ENCODE measurements around the gene PPRC1.

The PPRC1 gene

DNA sequence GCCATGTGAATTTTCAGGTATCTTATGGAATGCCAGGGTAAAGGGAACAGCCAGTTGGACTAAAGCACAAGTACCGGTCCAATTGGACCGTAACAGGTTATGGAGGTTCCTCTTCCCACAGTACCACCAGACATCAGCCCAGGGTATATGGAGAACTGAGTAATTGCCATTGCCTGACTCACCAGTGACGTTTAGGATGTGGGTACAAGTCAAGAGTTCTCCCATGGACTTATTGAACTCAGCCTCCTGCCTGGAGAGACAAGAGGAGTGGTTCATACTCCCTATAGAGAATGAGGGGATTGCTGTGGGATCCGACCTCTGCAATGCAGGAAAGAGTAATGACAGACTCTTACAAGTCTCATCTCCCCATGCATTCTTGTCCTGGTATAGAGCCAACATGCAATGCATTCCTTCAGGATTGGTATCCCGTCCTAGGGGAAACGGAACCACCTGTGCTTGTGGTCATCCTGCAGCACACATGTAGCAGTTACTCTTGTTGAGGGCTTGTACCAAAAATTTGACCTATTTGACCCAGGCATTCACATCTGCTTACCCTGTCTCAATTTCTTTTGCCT lies 62.5 kb downstream of the PPRC1 start:
- no peak for DNase-seq (ENCODE audit: low read depth)
- TF ChIP-seq, protein P1, sequence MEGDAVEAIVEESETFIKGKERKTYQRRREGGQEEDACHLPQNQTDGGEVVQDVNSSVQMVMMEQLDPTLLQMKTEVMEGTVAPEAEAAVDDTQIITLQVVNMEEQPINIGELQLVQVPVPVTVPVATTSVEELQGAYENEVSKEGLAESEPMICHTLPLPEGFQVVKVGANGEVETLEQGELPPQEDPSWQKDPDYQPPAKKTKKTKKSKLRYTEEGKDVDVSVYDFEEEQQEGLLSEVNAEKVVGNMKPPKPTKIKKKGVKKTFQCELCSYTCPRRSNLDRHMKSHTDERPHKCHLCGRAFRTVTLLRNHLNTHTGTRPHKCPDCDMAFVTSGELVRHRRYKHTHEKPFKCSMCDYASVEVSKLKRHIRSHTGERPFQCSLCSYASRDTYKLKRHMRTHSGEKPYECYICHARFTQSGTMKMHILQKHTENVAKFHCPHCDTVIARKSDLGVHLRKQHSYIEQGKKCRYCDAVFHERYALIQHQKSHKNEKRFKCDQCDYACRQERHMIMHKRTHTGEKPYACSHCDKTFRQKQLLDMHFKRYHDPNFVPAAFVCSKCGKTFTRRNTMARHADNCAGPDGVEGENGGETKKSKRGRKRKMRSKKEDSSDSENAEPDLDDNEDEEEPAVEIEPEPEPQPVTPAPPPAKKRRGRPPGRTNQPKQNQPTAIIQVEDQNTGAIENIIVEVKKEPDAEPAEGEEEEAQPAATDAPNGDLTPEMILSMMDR (conservative IDR thresholded peaks at IDR 0.05; ENCODE audit: low read depth, low read length) = no peak
- no peak overlapping the region for H3K4me3 ChIP-seq (ENCODE audit: low read depth, low read length)

- no peak for DNase-seq (ENCODE audit: low read depth)
- TF ChIP-seq, protein P1 (conservative IDR thresholded peaks at IDR 0.05; ENCODE audit: low read depth, low read length) = no peak
Observed at GRCh38 chr10:102196893-102197292, 64.1 kb downstream of the PPRC1 start.

DNA sequence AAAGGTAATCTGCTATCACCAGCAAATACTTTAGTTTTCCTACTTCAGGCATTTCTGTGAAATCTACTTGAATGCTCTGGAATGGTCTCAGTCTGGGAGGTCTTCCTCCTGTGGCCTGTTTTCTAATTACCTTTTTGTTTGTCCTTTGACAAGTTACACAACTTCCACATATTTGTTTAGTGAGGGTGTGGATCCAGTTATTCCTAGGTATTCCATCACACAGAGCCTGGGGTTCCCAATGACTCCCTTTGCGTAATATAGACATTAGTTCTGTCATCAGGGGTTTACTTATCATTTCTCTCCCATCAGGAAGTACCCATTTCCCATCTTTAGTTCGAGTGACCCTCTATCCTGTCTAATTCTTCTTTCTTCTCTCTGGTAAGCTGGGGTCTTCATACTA lies 65.2 kb downstream of the PPRC1 start:
- TF ChIP-seq, protein P1 (conservative IDR thresholded peaks at IDR 0.05; ENCODE audit: low read depth, low read length) = no peak
- no peak overlapping the region for H3K4me3 ChIP-seq (ENCODE audit: low read depth, low read length)
- no peak for DNase-seq (ENCODE audit: low read depth)

More at GRCh38 chr10:102196893-102197292, 64.1 kb downstream of the PPRC1 start:
- H3K4me3 ChIP-seq (ENCODE audit: low read depth, low read length) = no peak overlapping the region

Data from choroid plexus epithelial cell (primary cell).